T-helper 1 cell treated with Interleukin-12 subunit alpha and Interleukin-12 subunit beta and Interleukin-4 antibody, amounts not matched to agents 30 μg/mL and 1 μg/mL, for 36 hours (primary cell): Measurements from ENCODE around the gene TMEM92.
"Not testable (repeated sequence)": the region's sequence is repeated elsewhere in the genome, so short reads cannot be mapped to it uniquely, and the experiment has no call there.

Experiments
- H3K27ac Mint-ChIP-seq: one replicate; pipeline ENCODE4 v1.8.0; 2021; ENCODE audit warnings: mild to moderate bottlenecking, mixed read lengths
- H3K27me3 Mint-ChIP-seq: one replicate; pipeline ENCODE4 v1.8.0; 2021; ENCODE audit warnings: low read depth, mixed read lengths
- H3K36me3 Mint-ChIP-seq: one replicate; pipeline ENCODE4 v1.8.0; 2021; ENCODE audit warnings: low read depth, mixed read lengths
- H3K4me1 Mint-ChIP-seq: one replicate; pipeline ENCODE4 v1.8.0; 2021; ENCODE audit warnings: low read depth, mixed read lengths
- H3K4me3 Mint-ChIP-seq: one replicate; pipeline ENCODE4 v1.8.0; 2021; ENCODE audit warnings: mild to moderate bottlenecking, moderate library complexity, mixed read lengths
- H3K9me3 Mint-ChIP-seq: one replicate; pipeline ENCODE4 v1.8.0; 2021; ENCODE audit warnings: mixed read lengths

Gene TMEM92

GRCh38 chr17:50316016-50316587 is 41.8 kb downstream of the TMEM92 start:
- Mint-ChIP-seq H3K27me3 (no peaks in the 10 kb centered on the region), H3K9me3 (no peaks in the 10 kb centered on the region), H3K27ac (no peak overlapping the region), H3K4me1 (peaks cover under 1% of the 10 kb centered on the region), H3K4me3 (no peak overlapping the region), H3K36me3 (no peaks in the 10 kb centered on the region)

GRCh38 chr17:50316660-50317059 is 42.4 kb downstream of the TMEM92 start:
- not testable (repeated sequence) for H3K9me3 Mint-ChIP-seq, H3K4me1 Mint-ChIP-seq, H3K27ac Mint-ChIP-seq, H3K27me3 Mint-ChIP-seq, H3K4me3 Mint-ChIP-seq, H3K36me3 Mint-ChIP-seq

- Mint-ChIP-seq H3K36me3 (no peaks in the 10 kb centered on the region), H3K4me3 (no peak overlapping the region), H3K4me1 (no peaks in the 10 kb centered on the region), H3K9me3 (no peaks in the 10 kb centered on the region), H3K27ac (no peak overlapping the region), H3K27me3 (no peaks in the 10 kb centered on the region)
Measured at GRCh38 chr17:50317121-50317520, 42.9 kb downstream of the TMEM92 start.

GRCh38 chr17:50318501-50319285 is 44.4 kb downstream of the TMEM92 start:
- Mint-ChIP-seq H3K4me3 (no peak overlapping the region), H3K27me3 (no peaks in the 10 kb centered on the region), H3K27ac (no peak overlapping the region), H3K4me1 (no peaks in the 10 kb centered on the region), H3K9me3 (no peaks in the 10 kb centered on the region), H3K36me3 (no peaks in the 10 kb centered on the region)

- no peaks in the 10 kb centered on the region for H3K36me3 Mint-ChIP-seq
- H3K4me3 Mint-ChIP-seq: no peak overlapping the region
- no peaks in the 10 kb centered on the region for H3K4me1 Mint-ChIP-seq
- H3K27ac Mint-ChIP-seq: no peak overlapping the region
- H3K27me3 Mint-ChIP-seq: no peaks in the 10 kb centered on the region
- H3K9me3 Mint-ChIP-seq: no peaks in the 10 kb centered on the region
Measured at GRCh38 chr17:50319306-50320004, 45.2 kb downstream of the TMEM92 start.

- no peak overlapping the region for H3K27ac Mint-ChIP-seq
- no peaks in the 10 kb centered on the region for H3K9me3 Mint-ChIP-seq
- H3K36me3 Mint-ChIP-seq: no peaks in the 10 kb centered on the region
- no peak overlapping the region for H3K4me3 Mint-ChIP-seq
- H3K27me3 Mint-ChIP-seq: no peaks in the 10 kb centered on the region
- H3K4me1 Mint-ChIP-seq: peaks cover 4% of the 10 kb centered on the region
Measured at GRCh38 chr17:50322271-50322670, 48.0 kb downstream of the TMEM92 start.

GRCh38 chr17:50323060-50323459 is 48.8 kb downstream of the TMEM92 start:
- H3K9me3 Mint-ChIP-seq: no peaks in the 10 kb centered on the region
- no peaks in the 10 kb centered on the region for H3K27me3 Mint-ChIP-seq
- H3K4me3 Mint-ChIP-seq: no peak overlapping the region
- no peaks in the 10 kb centered on the region for H3K36me3 Mint-ChIP-seq
- H3K4me1 Mint-ChIP-seq: peaks cover 4% of the 10 kb centered on the region
- no peak overlapping the region for H3K27ac Mint-ChIP-seq

- Mint-ChIP-seq H3K9me3 (no peaks in the 10 kb centered on the region), H3K4me3 (no peak overlapping the region), H3K4me1 (peaks cover 4% of the 10 kb centered on the region), H3K27me3 (no peaks in the 10 kb centered on the region), H3K36me3 (no peaks in the 10 kb centered on the region), H3K27ac (no peak overlapping the region)
Measured at GRCh38 chr17:50325906-50326305, 51.6 kb downstream of the TMEM92 start.

- Mint-ChIP-seq H3K4me1 (peaks cover 4% of the 10 kb centered on the region), H3K27ac (peak overlapping the region; percentile 12), H3K27me3 (no peaks in the 10 kb centered on the region), H3K36me3 (no peaks in the 10 kb centered on the region), H3K4me3 (no peak overlapping the region), H3K9me3 (no peaks in the 10 kb centered on the region)
Measured at GRCh38 chr17:50326831-50327364, 52.6 kb downstream of the TMEM92 start.

GRCh38 chr17:50328363-50329325 is 54.4 kb downstream of the TMEM92 start:
- Mint-ChIP-seq H3K9me3 (no peaks in the 10 kb centered on the region), H3K36me3 (no peaks in the 10 kb centered on the region), H3K27me3 (peaks cover 2% of the 10 kb centered on the region), H3K4me1 (peaks cover 13% of the 10 kb centered on the region), H3K4me3 (no peak overlapping the region), H3K27ac (no peak overlapping the region)

- no peaks in the 10 kb centered on the region for H3K9me3 Mint-ChIP-seq
- H3K36me3 Mint-ChIP-seq: no peaks in the 10 kb centered on the region
- peaks cover 5% of the 10 kb centered on the region for H3K27me3 Mint-ChIP-seq
- no peak overlapping the region for H3K4me3 Mint-ChIP-seq
- H3K4me1 Mint-ChIP-seq: peaks cover 16% of the 10 kb centered on the region
- H3K27ac Mint-ChIP-seq: no peak overlapping the region
Measured at GRCh38 chr17:50329716-50330115, 55.5 kb downstream of the TMEM92 start.

- H3K9me3 Mint-ChIP-seq: no peaks in the 10 kb centered on the region
- no peak overlapping the region for H3K4me3 Mint-ChIP-seq
- H3K36me3 Mint-ChIP-seq: no peaks in the 10 kb centered on the region
- no peak overlapping the region for H3K27ac Mint-ChIP-seq
- peaks cover 5% of the 10 kb centered on the region for H3K27me3 Mint-ChIP-seq
- peaks cover 16% of the 10 kb centered on the region for H3K4me1 Mint-ChIP-seq
Measured at GRCh38 chr17:50330151-50330775, 56.0 kb downstream of the TMEM92 start.
